Activated CD4-positive, alpha-beta memory T cell treated with anti-CD3 and anti-CD28 coated beads, Interleukin-2, amount 10 ng/mL, durations not matched to agents 7 days and 5 days (primary cell): Measurements from ENCODE around the gene GARNL3. TPM values are rescaled to one million over a fixed set of nuclear protein-coding genes. Genes with fewer than 3 reads are reported as not detected.

Source experiments
- CTCF ChIA-PET: fragments of 350-600 bp; sonication (Branson Sonifier 250); formaldehyde crosslinking; loops from one replicate; lab custom pipeline; 2021; ENCODE audit warnings: antibody characterized with exemption, inconsistent platforms; lab: Charles Lee
- POLR2A ChIA-PET: fragments of 350-600 bp; sonication (Branson Sonifier 250); formaldehyde crosslinking; loops from one replicate; lab custom pipeline; 2021; ENCODE audit warnings: antibody characterized with exemption; lab: Charles Lee
- DNase-seq: peaks from one replicate; pipeline ENCODE4 v3.0.0-alpha.2; 2020
- H3K27ac Mint-ChIP-seq: one replicate; pipeline ENCODE4 v1.8.0; 2021; ENCODE audit warnings: mild to moderate bottlenecking, mixed read lengths
- H3K27me3 Mint-ChIP-seq: one replicate; pipeline ENCODE4 v1.8.0; 2021; ENCODE audit warnings: mixed read lengths
- H3K36me3 Mint-ChIP-seq: one replicate; pipeline ENCODE4 v1.8.0; 2021; ENCODE audit warnings: low read depth, mixed read lengths
- H3K4me1 Mint-ChIP-seq: one replicate; pipeline ENCODE4 v1.8.0; 2021; ENCODE audit warnings: mixed read lengths
- H3K4me3 Mint-ChIP-seq: one replicate; pipeline ENCODE4 v1.8.0; 2021; ENCODE audit warnings: mild to moderate bottlenecking, mixed read lengths
- H3K9me3 Mint-ChIP-seq: one replicate; pipeline ENCODE4 v1.8.0; 2021; ENCODE audit warnings: mixed read lengths
- total RNA-seq, 2 experiments: library from RNA; stranded (reverse); gene quantifications; one replicate each; pipeline ENCODE4 v1.2.3, GENCODE V29; 2021

GARNL3 gene
- total RNA-seq: under 1 TPM; 0.86 to 0.95 TPM

GRCh38 chr9:127264462-127265219 lies at the start of gene GARNL3:
GARNL3 (plus strand) TSS chr9:127264774; CDS start chr9:127264878, 104 bp downstream.
- no peak for DNase-seq
- H3K36me3 Mint-ChIP-seq: no peaks in the 10 kb centered on the region
- no peaks in the 10 kb centered on the region for H3K4me1 Mint-ChIP-seq
- H3K27me3 Mint-ChIP-seq: peaks cover 4% of the 10 kb centered on the region
- ChIA-PET POLR2A (no interaction called here), CTCF (no interaction called here)
- no peak within 1 kb of the TSS for H3K27ac Mint-ChIP-seq
- no peak within 1 kb of the TSS for H3K4me3 Mint-ChIP-seq
- H3K9me3 Mint-ChIP-seq: no peaks in the 10 kb centered on the region

- ChIA-PET POLR2A (interaction anchor here (1.2 to 1.3 kb wide), 2 partner anchors 235 to 236 kb away, joined by 4 read pairs; partner anchors contain the start of genes LRSAM1 and RPL12), CTCF (interaction anchor here (0.8 to 2.6 kb wide), 17 partner anchors 9 to 706 kb away, joined by 3 to 22 read pairs (median 4); partner anchors contain the start of genes SLC2A8 and TOR2A)
- no peak for DNase-seq
- Mint-ChIP-seq H3K27me3 (no peaks in the 10 kb centered on the region), H3K27ac (no peak overlapping the region), H3K4me3 (no peak overlapping the region), H3K4me1 (no peaks in the 10 kb centered on the region), H3K36me3 (no peaks in the 10 kb centered on the region), H3K9me3 (no peaks in the 10 kb centered on the region)
Observed at GRCh38 chr9:127215268-127216209, 49.0 kb upstream of the GARNL3 start.

- POLR2A ChIA-PET: no interaction called here
- CTCF ChIA-PET: interaction anchor here (2.0 to 2.6 kb wide), 3 partner anchors 15 to 276 kb away, joined by 7 to 15 read pairs (median 11); partner anchors contain the start of gene SLC2A8
- peaks cover 7% of the 10 kb centered on the region for H3K27me3 Mint-ChIP-seq
Observed at GRCh38 chr9:127216210-127216887, 48.2 kb upstream of the GARNL3 start.

GRCh38 chr9:127216888-127217217 lies 47.7 kb upstream of the GARNL3 start:
- H3K4me3 Mint-ChIP-seq: no peak overlapping the region
- H3K9me3 Mint-ChIP-seq: no peaks in the 10 kb centered on the region
- peaks cover 8% of the 10 kb centered on the region for H3K27me3 Mint-ChIP-seq
- POLR2A ChIA-PET: no interaction called here
- no peak overlapping the region for H3K27ac Mint-ChIP-seq
- peaks cover 6% of the 10 kb centered on the region for H3K4me1 Mint-ChIP-seq
- DNase-seq: no peak
- H3K36me3 Mint-ChIP-seq: no peaks in the 10 kb centered on the region
- CTCF ChIA-PET: no interaction called here

More at GRCh38 chr9:127216210-127216887, 48.2 kb upstream of the GARNL3 start:
- no peak overlapping the region for H3K27ac Mint-ChIP-seq
- peaks cover under 1% of the 10 kb centered on the region for H3K4me1 Mint-ChIP-seq
- H3K36me3 Mint-ChIP-seq: no peaks in the 10 kb centered on the region
- no peaks in the 10 kb centered on the region for H3K9me3 Mint-ChIP-seq
- H3K4me3 Mint-ChIP-seq: no peak overlapping the region
- DNase-seq: no peak

GRCh38 chr9:127218818-127219217 lies 45.8 kb upstream of the GARNL3 start:
- no peaks in the 10 kb centered on the region for H3K9me3 Mint-ChIP-seq
- H3K4me3 Mint-ChIP-seq: no peak overlapping the region
- DNase-seq: no peak
- ChIA-PET CTCF (no interaction called here), POLR2A (interaction anchor here (1.6 kb wide), 1 partner anchor 232 kb away, joined by 4 read pairs; no protein-coding TSS in a partner anchor)
- no peak overlapping the region for H3K27ac Mint-ChIP-seq
- peaks cover 15% of the 10 kb centered on the region for H3K4me1 Mint-ChIP-seq
- peaks cover 24% of the 10 kb centered on the region for H3K27me3 Mint-ChIP-seq
- H3K36me3 Mint-ChIP-seq: no peaks in the 10 kb centered on the region

GRCh38 chr9:127219520-127219919 lies 45.1 kb upstream of the GARNL3 start:
- Mint-ChIP-seq H3K36me3 (no peaks in the 10 kb centered on the region), H3K27ac (no peak overlapping the region), H3K27me3 (peaks cover 28% of the 10 kb centered on the region), H3K9me3 (no peaks in the 10 kb centered on the region), H3K4me1 (peaks cover 21% of the 10 kb centered on the region), H3K4me3 (no peak overlapping the region)
- CTCF ChIA-PET: no interaction called here
- POLR2A ChIA-PET: interaction anchor here (1.6 kb wide), 1 partner anchor 231 kb away, joined by 4 read pairs; no protein-coding TSS in a partner anchor
- DNase-seq: no peak

GRCh38 chr9:127221695-127222094 lies 42.9 kb upstream of the GARNL3 start:
- Mint-ChIP-seq H3K27ac (no peak overlapping the region), H3K36me3 (no peaks in the 10 kb centered on the region), H3K9me3 (no peaks in the 10 kb centered on the region), H3K27me3 (peaks cover 38% of the 10 kb centered on the region), H3K4me1 (peaks cover 31% of the 10 kb centered on the region), H3K4me3 (no peak overlapping the region)
- POLR2A ChIA-PET: no interaction called here
- CTCF ChIA-PET: no interaction called here
- no peak for DNase-seq

GRCh38 chr9:127222388-127223095 lies 42.0 kb upstream of the GARNL3 start:
- ChIA-PET CTCF (no interaction called here), POLR2A (no interaction called here)

GRCh38 chr9:127223266-127223665 lies 41.3 kb upstream of the GARNL3 start:
- ChIA-PET CTCF (interaction anchor here (2.0 to 2.6 kb wide), 3 partner anchors 9 to 232 kb away, joined by 6 to 22 read pairs (median 14); partner anchors contain the start of gene SLC2A8), POLR2A (interaction anchor here (2.2 kb wide), 1 partner anchor 228 kb away, joined by 20 read pairs; the partner anchor contains the start of genes LRSAM1 and RPL12)
- H3K9me3 Mint-ChIP-seq: no peaks in the 10 kb centered on the region
- H3K4me3 Mint-ChIP-seq: peak overlapping the region; percentile 0
- no peak overlapping the region for H3K27ac Mint-ChIP-seq
- H3K27me3 Mint-ChIP-seq: peaks cover 42% of the 10 kb centered on the region
- H3K36me3 Mint-ChIP-seq: no peaks in the 10 kb centered on the region
- peaks cover 31% of the 10 kb centered on the region for H3K4me1 Mint-ChIP-seq
- DNase-seq: no peak

More at GRCh38 chr9:127222388-127223095, 42.0 kb upstream of the GARNL3 start:
- no peak for DNase-seq
- Mint-ChIP-seq H3K9me3 (no peaks in the 10 kb centered on the region), H3K27ac (no peak overlapping the region), H3K36me3 (no peaks in the 10 kb centered on the region), H3K4me1 (peaks cover 31% of the 10 kb centered on the region), H3K27me3 (peaks cover 42% of the 10 kb centered on the region), H3K4me3 (no peak overlapping the region)

- ChIA-PET POLR2A (interaction anchor here (0.7 to 2.2 kb wide), 3 partner anchors 16 to 227 kb away, joined by 3 to 20 read pairs (median 4); partner anchors contain the start of genes LRSAM1, RPL12 and ZNF79), CTCF (interaction anchor here (0.9 to 2.6 kb wide), 4 partner anchors 9 to 699 kb away, joined by 3 to 22 read pairs (median 10); partner anchors contain the start of gene SLC2A8)
- no peaks in the 10 kb centered on the region for H3K36me3 Mint-ChIP-seq
- no peak overlapping the region for H3K27ac Mint-ChIP-seq
- H3K4me1 Mint-ChIP-seq: peaks cover 31% of the 10 kb centered on the region
- peak overlapping the region; percentile 81 for H3K4me3 Mint-ChIP-seq
- no peak for DNase-seq
- H3K27me3 Mint-ChIP-seq: peaks cover 42% of the 10 kb centered on the region
- no peaks in the 10 kb centered on the region for H3K9me3 Mint-ChIP-seq
Observed at GRCh38 chr9:127223810-127224177, 40.8 kb upstream of the GARNL3 start.

GRCh38 chr9:127224178-127224882 lies 40.2 kb upstream of the GARNL3 start:
- peak overlapping the region; percentile 76 for H3K27ac Mint-ChIP-seq
- H3K9me3 Mint-ChIP-seq: no peaks in the 10 kb centered on the region
- H3K27me3 Mint-ChIP-seq: peaks cover 45% of the 10 kb centered on the region
- POLR2A ChIA-PET: interaction anchor here (0.7 to 2.2 kb wide), 4 partner anchors 15 to 227 kb away, joined by 3 to 20 read pairs (median 4); partner anchors contain the start of genes LRSAM1, RPL12 and ZNF79
- peak overlapping the region; percentile 81 for H3K4me3 Mint-ChIP-seq
- DNase-seq: peak; percentile 86
- CTCF ChIA-PET: interaction anchor here (0.9 to 2.6 kb wide), 8 partner anchors 10 to 698 kb away, joined by 3 to 22 read pairs (median 4); partner anchors contain the start of genes LRSAM1, RPL12 and SLC2A8
- no peaks in the 10 kb centered on the region for H3K36me3 Mint-ChIP-seq
- H3K4me1 Mint-ChIP-seq: peaks cover 31% of the 10 kb centered on the region
